Aorta (tissue), 5 donors: ENCODE measurements around the gene TRAM2. TPM values are rescaled to one million over a fixed set of nuclear protein-coding genes. Genes with fewer than 3 reads are reported as not detected.

Experiments used
- ATAC-seq: fragments of 200-7000 bp; cut with Tn5 transposase; one replicate; pipeline ENCODE4 v1.9.1; 2022; ENCODE audit warnings: moderate library complexity; ENCODE audit not compliant: low FRiP score
- DNase-seq, 2 donors: peaks; one replicate each; pipeline ENCODE4 v3.0.0-alpha.2; 2020
- H3K27ac ChIP-seq, 2 donors: one replicate each; pipeline ENCODE4 v1.5.1; 2013; ENCODE audit warnings: low read length in 2 of 2, mild to moderate bottlenecking in 2 of 2, moderate library complexity in 2 of 2, control low read depth in 1 of 2, inconsistent platforms in 1 of 2, low read depth in 1 of 2
- H3K27me3 ChIP-seq, 2 donors: one replicate each; pipeline ENCODE4 v1.6.1; 2013; ENCODE audit warnings: control low read depth in 1 of 2, low read length in 1 of 2, mild to moderate bottlenecking in 1 of 2, moderate library complexity in 1 of 2; ENCODE audit not compliant: insufficient read depth in 2 of 2, control insufficient read depth in 1 of 2
- H3K36me3 ChIP-seq, 2 donors: one replicate each; pipeline ENCODE4 v1.6.1; 2013; ENCODE audit warnings: control low read depth in 1 of 2, low read length in 1 of 2, mild to moderate bottlenecking in 1 of 2; ENCODE audit not compliant: insufficient read depth in 2 of 2, control insufficient read depth in 1 of 2
- H3K4me1 ChIP-seq, 2 donors: one replicate each; pipeline ENCODE4 v1.6.1; 2013; ENCODE audit warnings: low read length in 2 of 2, control low read depth in 1 of 2, mild to moderate bottlenecking in 1 of 2, moderate library complexity in 1 of 2; ENCODE audit not compliant: insufficient read depth in 2 of 2, control insufficient read depth in 1 of 2
- H3K4me3 ChIP-seq, 2 donors: one replicate each; pipeline ENCODE4 v1.5.1; 2013; ENCODE audit warnings: low read length in 2 of 2, control low read depth in 1 of 2, mild to moderate bottlenecking in 1 of 2
- H3K9me3 ChIP-seq: one replicate; pipeline ENCODE4 v1.6.1; 2013; ENCODE audit warnings: mild to moderate bottlenecking, low read length; ENCODE audit not compliant: control insufficient read depth
- WGBS, 2 donors: extraction: QIAGEN DNeasy Blood & Tissue Kit; methylation state at CpG; one replicate each; pipeline ENCODE4 v1.1.7; 2013; 5-methylcytosine and 5-hydroxymethylcytosine counted together
- intact Hi-C, 2 donors: fragments of 100-400 bp; cut with DNase I; formaldehyde crosslinking; loops; one replicate each; pipeline versions ENCODE4 v1.14.2 to v1.15.0; 2022
- polyA plus RNA-seq, 2 donors: library from polyadenylated mRNA; stranded (reverse); fragments of 200-250 nt; gene quantifications; one replicate each; pipeline ENCODE4 v1.2.3, GENCODE V29; 2013
- total RNA-seq, 2 donors: library from RNA; stranded (reverse); fragmentation: NEBNext Ultra II Directional; extraction: Animal tissue kit (Norgen Biotek cat#: 25700); gene quantifications; one replicate each; pipeline ENCODE4 v1.2.1, GENCODE V29; 2021
- donor health status: healthy with polysubstance abuse.
- donor health status: Bipolar disorder and iron deficiency.
- donor health status: DM: no; HTN: no; CAD: no.
- donor health status: DM: no; HTN: no; CAD: no.
- donor health status: DM: yes; HTN: yes; CAD: no.

The TRAM2 gene
- total and polyA plus RNA-seq, 4 donors: 7.5 to 39.5 (median 30.3) TPM

- no peaks in the 10 kb centered on the region for H3K36me3 ChIP-seq
- H3K9me3 ChIP-seq: no peaks in the 10 kb centered on the region
- DNase-seq (no peak), ATAC-seq (no peak)
- intact Hi-C loops: loop anchor here in 1 of 2 donors (5.0 kb wide), 1 partner anchor 91 kb away; no protein-coding TSS in a partner anchor
- H3K27ac ChIP-seq: peak overlapping the region in 1 of 2 donors; percentile 60
- H3K4me3 ChIP-seq: no peak overlapping the region
- 51 to 53% methylated on average over 16 of the region's 16 CpGs for WGBS, 2 donors
- H3K4me1 ChIP-seq: peaks cover 3 to 4% of the 10 kb centered on the region in 2 donors
- no peaks in the 10 kb centered on the region for H3K27me3 ChIP-seq
These were observed 71.0 kb downstream of the TRAM2 start for GRCh38 chr6:52505726-52506409.

GRCh38 chr6:52504782-52505136 lies 72.1 kb downstream of the TRAM2 start:
- ATAC-seq: no peak
- intact Hi-C loops: loop anchor here (5.0 kb wide), 5 partner anchors 68 to 158 kb away; partner anchors contain the start of genes EFHC1 (in 1 of the 2) and TRAM2 (in 1 of the 2)

GRCh38 chr6:52503851-52504781 lies 72.7 kb downstream of the TRAM2 start:
- DNase-seq (peak; percentile 91 to 94), ATAC-seq (peak; percentile 83)
- Histone ChIP-seq H3K27me3 (no peaks in the 10 kb centered on the region), H3K4me3 (no peak overlapping the region), H3K27ac (peak overlapping the region in 1 of 2 donors; percentile 60), H3K9me3 (no peaks in the 10 kb centered on the region), H3K36me3 (no peaks in the 10 kb centered on the region), H3K4me1 (peaks cover 0 to 6% of the 10 kb centered on the region in 2 donors)
- 15 to 16% methylated on average over 23 to 24 of the region's 24 CpGs for WGBS, 2 donors
- intact Hi-C loops: loop anchor here (5.0 kb wide), 5 partner anchors 68 to 158 kb away; partner anchors contain the start of genes EFHC1 (in 1 of the 2) and TRAM2 (in 1 of the 2)

More at GRCh38 chr6:52504782-52505136, 72.1 kb downstream of the TRAM2 start:
- H3K36me3 ChIP-seq: no peaks in the 10 kb centered on the region
- H3K4me1 ChIP-seq: peaks cover 0 to 1% of the 10 kb centered on the region in 2 donors
- no peak for DNase-seq
- no peaks in the 10 kb centered on the region for H3K27me3 ChIP-seq
- H3K4me3 ChIP-seq: no peak overlapping the region
- peak overlapping the region in 1 of 2 donors; percentile 60 for H3K27ac ChIP-seq
- WGBS, 2 donors: 60 to 72% methylated on average over 10 of the region's 10 CpGs
- no peaks in the 10 kb centered on the region for H3K9me3 ChIP-seq

- intact Hi-C loops: loop anchor here (5.0 kb wide), 5 partner anchors 69 to 159 kb away; partner anchors contain the start of genes EFHC1 (in 1 of the 2) and TRAM2 (in 1 of the 2)
- no peaks in the 10 kb centered on the region for H3K9me3 ChIP-seq
- ATAC-seq (no peak), DNase-seq (no peak)
- H3K27ac ChIP-seq: peak overlapping the region in 1 of 2 donors; percentile 52
- no peaks in the 10 kb centered on the region for H3K36me3 ChIP-seq
- H3K4me1 ChIP-seq: peaks cover 1 to 6% of the 10 kb centered on the region in 2 donors
- no peak overlapping the region for H3K4me3 ChIP-seq
- WGBS, 2 donors: 52 to 55% methylated on average over 4 to 5 of the region's 5 CpGs
- no peaks in the 10 kb centered on the region for H3K27me3 ChIP-seq
These were observed 73.5 kb downstream of the TRAM2 start for GRCh38 chr6:52503323-52503747.

GRCh38 chr6:52502306-52503029 lies 74.4 kb downstream of the TRAM2 start:
- intact Hi-C loops: loop anchor here (5.0 kb wide), 5 partner anchors 70 to 160 kb away; partner anchors contain the start of genes EFHC1 (in 1 of the 2) and TRAM2 (in 1 of the 2)
- Histone ChIP-seq H3K27me3 (no peaks in the 10 kb centered on the region), H3K27ac (no peak overlapping the region), H3K9me3 (no peaks in the 10 kb centered on the region), H3K36me3 (no peaks in the 10 kb centered on the region), H3K4me1 (peaks cover 6 to 12% of the 10 kb centered on the region in 2 donors), H3K4me3 (no peak overlapping the region)
- ATAC-seq (no peak), DNase-seq (no peak)
- WGBS, 2 donors: 82 to 84% methylated on average over 20 of the region's 20 CpGs

- Histone ChIP-seq H3K27me3 (no peaks in the 10 kb centered on the region), H3K4me3 (no peak overlapping the region), H3K9me3 (no peaks in the 10 kb centered on the region), H3K4me1 (peaks cover 6 to 12% of the 10 kb centered on the region in 2 donors), H3K27ac (peak overlapping the region in 1 of 2 donors; percentile 79), H3K36me3 (no peaks in the 10 kb centered on the region)
- no peak for DNase-seq
- peak; percentile 0 for ATAC-seq
- 8 to 12% methylated on average over 9 of the region's 9 CpGs for WGBS, 2 donors
- intact Hi-C loops: loop anchor here (5.0 kb wide), 5 partner anchors 72 to 162 kb away; partner anchors contain the start of genes EFHC1 (in 1 of the 2) and TRAM2 (in 1 of the 2)
These were observed 76.4 kb downstream of the TRAM2 start for GRCh38 chr6:52500238-52501129.

- Histone ChIP-seq H3K36me3 (no peaks in the 10 kb centered on the region), H3K27me3 (no peaks in the 10 kb centered on the region), H3K4me3 (no peak overlapping the region), H3K9me3 (no peaks in the 10 kb centered on the region), H3K27ac (peak overlapping the region; percentile 70 to 77), H3K4me1 (peaks cover 6 to 12% of the 10 kb centered on the region in 2 donors)
- intact Hi-C loops: loop anchor here (5.0 to 10.0 kb wide), 6 partner anchors 73 to 165 kb away; partner anchors contain the start of genes EFHC1 (in 2 of the 2) and TRAM2 (in 1 of the 2)
- DNase-seq (no peak), ATAC-seq (peak; percentile 9)
- WGBS, 2 donors: 19 to 24% methylated on average over 11 of the region's 11 CpGs
These were observed 77.1 kb downstream of the TRAM2 start for GRCh38 chr6:52499681-52500236.
